Measurements from ENCODE around the gene LRRTM3. TPM values are rescaled to one million over a fixed set of nuclear protein-coding genes. Genes with fewer than 3 reads are reported as not detected.
A peak's percentile ranks its signal among the peaks of the same experiment; 100 is the strongest.

The LRRTM3 gene
- total RNA-seq, 2 donors from 2014 or later, result not detected

DNA sequence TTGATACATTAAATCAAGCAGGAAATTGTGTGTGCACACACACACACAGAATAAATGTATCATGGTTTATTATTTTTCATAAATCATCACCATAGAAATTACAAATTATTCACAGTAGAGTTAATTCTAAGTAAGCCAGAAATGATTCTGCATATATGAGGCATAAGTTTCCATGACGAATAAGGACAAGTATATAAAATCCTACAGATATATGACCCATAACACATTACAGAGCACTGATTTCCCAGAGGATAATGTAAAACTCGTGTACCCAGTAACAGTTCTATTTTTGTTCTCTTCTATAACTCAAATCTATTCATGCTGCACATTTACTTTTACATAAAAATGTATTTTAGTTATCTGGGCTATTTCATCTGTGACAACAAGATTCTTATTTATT is 169.7 kb downstream of the LRRTM3 start:
- H3K9me3 ChIP-seq (ENCODE audit: control insufficient read depth, low read length), result no peaks in the 10 kb centered on the region
- no peaks in the 10 kb centered on the region for H3K36me3 ChIP-seq (ENCODE audit: control insufficient read depth, insufficient read depth, low read length)
- peaks cover 3% of the 10 kb centered on the region for H3K4me1 Mint-ChIP-seq
- no peak for DNase-seq
- no peak overlapping the region for H3K4me3 Mint-ChIP-seq
- no peak overlapping the region for H3K27ac Mint-ChIP-seq
- H3K27me3 ChIP-seq (ENCODE audit: control insufficient read depth, insufficient read depth, low read length, poor library complexity, severe bottlenecking), result no peaks in the 10 kb centered on the region
- H3K36me3 Mint-ChIP-seq (ENCODE audit: low read depth), result no peaks in the 10 kb centered on the region
- H3K9me3 Mint-ChIP-seq, result no peaks in the 10 kb centered on the region
- TF ChIP-seq, protein P1, sequence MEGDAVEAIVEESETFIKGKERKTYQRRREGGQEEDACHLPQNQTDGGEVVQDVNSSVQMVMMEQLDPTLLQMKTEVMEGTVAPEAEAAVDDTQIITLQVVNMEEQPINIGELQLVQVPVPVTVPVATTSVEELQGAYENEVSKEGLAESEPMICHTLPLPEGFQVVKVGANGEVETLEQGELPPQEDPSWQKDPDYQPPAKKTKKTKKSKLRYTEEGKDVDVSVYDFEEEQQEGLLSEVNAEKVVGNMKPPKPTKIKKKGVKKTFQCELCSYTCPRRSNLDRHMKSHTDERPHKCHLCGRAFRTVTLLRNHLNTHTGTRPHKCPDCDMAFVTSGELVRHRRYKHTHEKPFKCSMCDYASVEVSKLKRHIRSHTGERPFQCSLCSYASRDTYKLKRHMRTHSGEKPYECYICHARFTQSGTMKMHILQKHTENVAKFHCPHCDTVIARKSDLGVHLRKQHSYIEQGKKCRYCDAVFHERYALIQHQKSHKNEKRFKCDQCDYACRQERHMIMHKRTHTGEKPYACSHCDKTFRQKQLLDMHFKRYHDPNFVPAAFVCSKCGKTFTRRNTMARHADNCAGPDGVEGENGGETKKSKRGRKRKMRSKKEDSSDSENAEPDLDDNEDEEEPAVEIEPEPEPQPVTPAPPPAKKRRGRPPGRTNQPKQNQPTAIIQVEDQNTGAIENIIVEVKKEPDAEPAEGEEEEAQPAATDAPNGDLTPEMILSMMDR (conservative IDR thresholded peaks at IDR 0.05), result no peak
- no peak overlapping the region for H3K9ac ChIP-seq (ENCODE audit: extremely low read depth, low read length, poor library complexity, severe bottlenecking)
- no peaks in the 10 kb centered on the region for H3K4me1 ChIP-seq (ENCODE audit: control insufficient read depth, insufficient read depth, low read length)
- no peak overlapping the region for H3K4me3 ChIP-seq (ENCODE audit: low read length)
- WGBS, 2 experiments (ENCODE audit: insufficient coverage in 1 of 2, insufficient read length in 1 of 2), result 88% methylated on average over 2 of the region's 2 CpGs; no CpG with 5 or more reads in 1 of the 2 experiments
- no peaks in the 10 kb centered on the region for H3K27me3 Mint-ChIP-seq (ENCODE audit: insufficient read depth)
- H3K27ac ChIP-seq (ENCODE audit: low read depth, low read length), result no peak overlapping the region

- Histone ChIP-seq H3K36me3 (ENCODE audit: control insufficient read depth, insufficient read depth, low read length) (no peaks in the 10 kb centered on the region), H3K9ac (ENCODE audit: extremely low read depth, low read length, poor library complexity, severe bottlenecking) (no peak overlapping the region), H3K27ac (ENCODE audit: low read depth, low read length) (peak overlapping the region; percentile 77), H3K4me1 (ENCODE audit: control insufficient read depth, insufficient read depth, low read length) (no peaks in the 10 kb centered on the region), H3K9me3 (ENCODE audit: control insufficient read depth, low read length) (no peaks in the 10 kb centered on the region), H3K27me3 (ENCODE audit: control insufficient read depth, insufficient read depth, low read length, poor library complexity, severe bottlenecking) (no peaks in the 10 kb centered on the region), H3K4me3 (ENCODE audit: low read length) (no peak overlapping the region)
- H3K4me1 Mint-ChIP-seq, result peaks cover 3% of the 10 kb centered on the region
- no peak overlapping the region for H3K4me3 Mint-ChIP-seq
- no peaks in the 10 kb centered on the region for H3K27me3 Mint-ChIP-seq (ENCODE audit: insufficient read depth)
- no peak for DNase-seq
- 76 to 80% methylated on average over 2 of the region's 2 CpGs for WGBS, 2 experiments (ENCODE audit: insufficient coverage in 1 of 2, insufficient read length in 1 of 2)
- TF ChIP-seq, protein P1 (conservative IDR thresholded peaks at IDR 0.05), result no peak
- no peaks in the 10 kb centered on the region for H3K9me3 Mint-ChIP-seq
- peak overlapping the region; percentile 44 for H3K27ac Mint-ChIP-seq
- H3K36me3 Mint-ChIP-seq (ENCODE audit: low read depth), result no peaks in the 10 kb centered on the region
These were observed 172.6 kb downstream of the LRRTM3 start for GRCh38 chr10:67098461-67098860.

DNA sequence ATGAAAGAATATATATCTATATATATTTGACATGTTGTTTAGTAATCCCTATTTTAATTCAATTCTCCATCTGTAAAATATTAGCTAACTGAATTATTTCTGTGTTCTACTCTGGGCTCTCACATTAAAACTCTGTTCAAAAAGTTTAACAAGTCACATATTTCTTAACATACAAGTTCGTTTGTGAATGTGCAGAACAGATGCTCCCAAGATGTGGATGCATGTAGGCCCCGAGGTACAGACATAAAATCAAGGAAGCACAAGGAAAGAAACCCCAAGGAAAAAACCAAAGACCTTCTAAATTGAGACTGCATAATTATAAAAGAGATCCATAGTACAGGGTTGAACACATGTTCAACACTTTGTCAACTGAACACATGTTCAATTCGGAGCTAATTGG is 175.1 kb downstream of the LRRTM3 start:
- Mint-ChIP-seq H3K4me1 (peaks cover 3% of the 10 kb centered on the region), H3K27me3 (ENCODE audit: insufficient read depth) (no peaks in the 10 kb centered on the region), H3K27ac (no peak overlapping the region), H3K4me3 (no peak overlapping the region), H3K36me3 (ENCODE audit: low read depth) (no peaks in the 10 kb centered on the region), H3K9me3 (no peaks in the 10 kb centered on the region)
- Histone ChIP-seq H3K27me3 (ENCODE audit: control insufficient read depth, insufficient read depth, low read length, poor library complexity, severe bottlenecking) (no peaks in the 10 kb centered on the region), H3K36me3 (ENCODE audit: control insufficient read depth, insufficient read depth, low read length) (no peaks in the 10 kb centered on the region), H3K9me3 (ENCODE audit: control insufficient read depth, low read length) (no peaks in the 10 kb centered on the region), H3K4me1 (ENCODE audit: control insufficient read depth, insufficient read depth, low read length) (no peaks in the 10 kb centered on the region), H3K9ac (ENCODE audit: extremely low read depth, low read length, poor library complexity, severe bottlenecking) (no peak overlapping the region), H3K4me3 (ENCODE audit: low read length) (no peak overlapping the region), H3K27ac (ENCODE audit: low read depth, low read length) (no peak overlapping the region)
- TF ChIP-seq, protein P1 (conservative IDR thresholded peaks at IDR 0.05), result no peak
- DNase-seq, result no peak
- 84 to 100% methylated on average over 1 to 3 of the region's 3 CpGs for WGBS, 2 experiments (ENCODE audit: insufficient coverage in 1 of 2, insufficient read length in 1 of 2)
